ENCODE data around the gene SNRNP200.

- no peak for TF ChIP-seq CTCF (IDR thresholded peaks at IDR 0.05)
- no peak for TF ChIP-seq ZFX (IDR thresholded peaks at IDR 0.05; ENCODE audit: borderline replicate concordance)
These were observed 14.1 kb upstream of the SNRNP200 start for GRCh38 chr2:96319396-96319795.

Data from 22Rv1 (cell line).